Testis (tissue), 3 donors: ENCODE data around the gene CAB39. TPM values are rescaled to one million over a fixed set of nuclear protein-coding genes. Genes with fewer than 3 reads are reported as not detected.

Source experiments
- DNase-seq: peaks from one replicate; pipeline ENCODE4 v3.0.0-alpha.2; 2019
- H3K27ac ChIP-seq, 2 donors: fragments of 200-600 bp; sonication (generic); one replicate each; pipeline ENCODE4 v1.5.1; 2019
- H3K27me3 ChIP-seq: fragments of 200-600 bp; sonication (generic); one replicate; pipeline ENCODE4 v1.5.1; 2019
- H3K36me3 ChIP-seq: fragments of 200-600 bp; sonication (generic); one replicate; pipeline ENCODE4 v1.5.1; 2017; ENCODE audit warnings: low read depth; ENCODE audit errors: missing control alignments
- H3K4me1 ChIP-seq: fragments of 200-600 bp; sonication (generic); one replicate; pipeline ENCODE4 v1.5.1; 2019
- H3K4me3 ChIP-seq, 2 donors: fragments of 200-600 bp; sonication (generic); one replicate each; pipeline ENCODE4 v1.5.1; 2017 to 2019
- H3K9me3 ChIP-seq: fragments of 200-600 bp; sonication (generic); one replicate; pipeline ENCODE4 v1.5.1; 2017
- CTCF ChIP-seq, 3 experiments: fragments of 450-650 bp in 2 of 3; fragments of 200-600 bp in 1 of 3; sonication (generic) in 1 of 3; IDR thresholded peaks; one replicate each; pipeline ENCODE4 v1.5.1; 2016 to 2019; ENCODE audit warnings: antibody characterized with exemption in 3 of 3, mild to moderate bottlenecking in 2 of 3, moderate library complexity in 1 of 3
- POLR2A ChIP-seq: fragments of 450-650 bp; IDR thresholded peaks from one replicate; pipeline ENCODE4 v1.6.1; 2017; ENCODE audit warnings: antibody characterized with exemption, mild to moderate bottlenecking, moderate library complexity
- WGBS, 2 donors: methylation state at CpG; one replicate each; pipeline ENCODE4 v1.1.5; 2018; 5-methylcytosine and 5-hydroxymethylcytosine counted together
- intact Hi-C: fragments of 100-400 bp; cut with DNase I; formaldehyde crosslinking; loops from one replicate; pipeline ENCODE4 v1.15.1; 2023; ENCODE audit warnings: low total_unique reads
- polyA plus RNA-seq: library from polyadenylated mRNA; stranded (reverse); fragments of 350-450 nt; fragmentation: Illumina TruSeq; extraction: RNeasy Lipid Tissue Mini Kit (QIAGEN cat#74804); gene quantifications from one replicate; pipeline ENCODE4 v1.2.3, GENCODE V29; 2014; ENCODE audit warnings: low read depth, low replicate concordance; ENCODE audit not compliant: insufficient read depth
- total RNA-seq, 2 donors: library from RNA; depleted of rRNA; stranded (reverse); fragments of >200 nt; gene quantifications; one replicate each; pipeline ENCODE4 v1.2.3, GENCODE V29; 2016

The CAB39 gene
- total and polyA plus RNA-seq, 3 donors from 2014 or later, result 76.1 to 82.2 (median 76.8) TPM

- 54 to 58% methylated on average over 4 of the region's 4 CpGs for WGBS, 2 donors
- Histone ChIP-seq H3K27me3 (no peaks in the 10 kb centered on the region), H3K36me3 (no peaks in the 10 kb centered on the region), H3K27ac (no peak overlapping the region), H3K9me3 (no peaks in the 10 kb centered on the region), H3K4me1 (no peaks in the 10 kb centered on the region), H3K4me3 (no peak overlapping the region)
- TF ChIP-seq POLR2A, result no peak
- no peak for TF ChIP-seq CTCF (IDR thresholded peaks at IDR 0.05)
- intact Hi-C loops, result no loop called here
- DNase-seq, result no peak
Observed at GRCh38 chr2:230671117-230671516, 41.5 kb upstream of the CAB39 start.

GRCh38 chr2:230672836-230673235 is 39.8 kb upstream of the CAB39 start:
- Histone ChIP-seq H3K27me3 (no peaks in the 10 kb centered on the region), H3K4me1 (no peaks in the 10 kb centered on the region), H3K36me3 (no peaks in the 10 kb centered on the region), H3K27ac (no peak overlapping the region), H3K9me3 (no peaks in the 10 kb centered on the region), H3K4me3 (no peak overlapping the region)
- TF ChIP-seq POLR2A (no peak), CTCF (IDR thresholded peaks at IDR 0.05) (no peak)
- WGBS, 2 donors, result 68 to 75% methylated on average over 12 of the region's 12 CpGs
- no peak for DNase-seq
- intact Hi-C loops, result no loop called here

GRCh38 chr2:230674401-230674800 is 38.2 kb upstream of the CAB39 start:
- no peak overlapping the region for H3K27ac ChIP-seq
- no peak overlapping the region for H3K4me3 ChIP-seq
- intact Hi-C loops, result no loop called here
- H3K36me3 ChIP-seq, result no peaks in the 10 kb centered on the region
- no peaks in the 10 kb centered on the region for H3K27me3 ChIP-seq
- no peak for DNase-seq
- H3K4me1 ChIP-seq, result no peaks in the 10 kb centered on the region
- 72 to 83% methylated on average over 2 of the region's 2 CpGs for WGBS, 2 donors
- TF ChIP-seq CTCF (IDR thresholded peaks at IDR 0.05) (no peak), POLR2A (no peak)
- H3K9me3 ChIP-seq, result no peaks in the 10 kb centered on the region

- no peak for DNase-seq
- H3K4me1 ChIP-seq, result no peaks in the 10 kb centered on the region
- H3K36me3 ChIP-seq, result no peaks in the 10 kb centered on the region
- H3K9me3 ChIP-seq, result no peaks in the 10 kb centered on the region
- 67 to 91% methylated on average over 4 to 5 of the region's 5 CpGs for WGBS, 2 donors
- H3K27ac ChIP-seq, result no peak overlapping the region
- H3K4me3 ChIP-seq, result no peak overlapping the region
- H3K27me3 ChIP-seq, result no peaks in the 10 kb centered on the region
- intact Hi-C loops, result no loop called here
- TF ChIP-seq POLR2A (no peak), CTCF (IDR thresholded peaks at IDR 0.05) (no peak)
Observed at GRCh38 chr2:230674966-230675672, 37.5 kb upstream of the CAB39 start.

GRCh38 chr2:230676546-230676945 is 36.1 kb upstream of the CAB39 start:
- intact Hi-C loops, result no loop called here
- peaks cover 5% of the 10 kb centered on the region for H3K4me1 ChIP-seq
- H3K36me3 ChIP-seq, result no peaks in the 10 kb centered on the region
- no peak overlapping the region for H3K27ac ChIP-seq
- 83 to 90% methylated on average over 4 of the region's 4 CpGs for WGBS, 2 donors
- no peaks in the 10 kb centered on the region for H3K9me3 ChIP-seq
- no peak overlapping the region for H3K4me3 ChIP-seq
- TF ChIP-seq POLR2A (no peak), CTCF (IDR thresholded peaks at IDR 0.05) (no peak)
- no peak for DNase-seq
- H3K27me3 ChIP-seq, result no peaks in the 10 kb centered on the region
